Measurements from ENCODE around the gene LGI4.
A peak's percentile ranks its signal among the peaks of the same experiment; 100 is the strongest.

Gene LGI4

DNA sequence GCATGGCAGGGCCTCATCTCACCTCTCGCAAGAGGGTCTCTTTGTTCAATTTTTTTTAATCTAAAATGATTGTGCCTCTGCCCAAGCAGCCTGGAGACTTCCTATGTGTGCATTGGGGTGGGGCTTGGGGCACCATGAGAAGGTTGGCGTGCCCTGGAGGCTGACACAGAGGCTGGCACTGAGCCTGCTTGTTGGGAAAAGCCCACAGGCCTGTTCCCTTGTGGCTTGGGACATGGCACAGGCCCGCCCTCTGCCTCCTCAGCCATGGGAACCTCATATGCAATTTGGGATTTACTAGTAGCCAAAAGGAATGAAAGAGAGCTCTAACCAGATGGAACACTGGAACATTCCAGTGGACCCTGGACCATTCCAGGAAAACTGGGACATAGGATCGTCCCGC lies 11.3 kb downstream of the LGI4 start:
- DNase-seq: no peak

GRCh38 chr19:35122687-35123551 lies 11.9 kb downstream of the LGI4 start:
- no peak for DNase-seq

GRCh38 chr19:35120898-35121297 lies 14.0 kb downstream of the LGI4 start:
- no peak for DNase-seq

- DNase-seq: peak; percentile 28
Measured at GRCh38 chr19:35120492-35120891, 14.4 kb downstream of the LGI4 start.

- DNase-seq: no peak
Measured at GRCh38 chr19:35119578-35120155, 15.2 kb downstream of the LGI4 start.

- no peak for DNase-seq
Measured at GRCh38 chr19:35119091-35119490, 15.8 kb downstream of the LGI4 start.

GRCh38 chr19:35118268-35119020 lies 16.4 kb downstream of the LGI4 start:
- DNase-seq: no peak

- DNase-seq: no peak
Measured at GRCh38 chr19:35117799-35118198, 17.1 kb downstream of the LGI4 start.

DNA sequence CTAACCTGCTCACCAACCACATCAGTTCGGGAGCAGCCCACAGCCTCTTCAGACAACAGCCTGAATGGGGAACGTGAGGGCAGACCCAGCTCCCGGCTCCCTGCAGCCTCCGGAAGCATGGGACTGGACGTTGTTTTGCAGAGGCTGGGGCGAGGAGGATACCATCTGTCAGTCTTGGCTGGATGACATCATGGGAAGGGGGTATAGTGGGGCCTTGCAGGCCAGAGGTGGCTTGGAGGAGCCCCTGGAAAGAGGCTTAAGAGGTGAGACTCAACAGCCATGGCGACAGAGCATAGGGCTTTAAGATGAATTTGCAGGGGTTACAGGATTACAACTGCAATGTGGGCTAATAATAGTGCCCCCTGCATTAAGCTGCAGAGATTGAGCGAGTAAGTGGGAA lies 17.7 kb downstream of the LGI4 start:
- peak; percentile 71 for DNase-seq

- no peak for DNase-seq
Measured at GRCh38 chr19:35116072-35116801, 18.6 kb downstream of the LGI4 start.

- peak; percentile 90 for DNase-seq
Measured at GRCh38 chr19:35115177-35115951, 19.5 kb downstream of the LGI4 start, which contains the start of gene FXYD3. Gene FXYD3 (plus strand): TSS chr19:35115823. CDS start chr19:35119377, 3,554 bp downstream.

DNA sequence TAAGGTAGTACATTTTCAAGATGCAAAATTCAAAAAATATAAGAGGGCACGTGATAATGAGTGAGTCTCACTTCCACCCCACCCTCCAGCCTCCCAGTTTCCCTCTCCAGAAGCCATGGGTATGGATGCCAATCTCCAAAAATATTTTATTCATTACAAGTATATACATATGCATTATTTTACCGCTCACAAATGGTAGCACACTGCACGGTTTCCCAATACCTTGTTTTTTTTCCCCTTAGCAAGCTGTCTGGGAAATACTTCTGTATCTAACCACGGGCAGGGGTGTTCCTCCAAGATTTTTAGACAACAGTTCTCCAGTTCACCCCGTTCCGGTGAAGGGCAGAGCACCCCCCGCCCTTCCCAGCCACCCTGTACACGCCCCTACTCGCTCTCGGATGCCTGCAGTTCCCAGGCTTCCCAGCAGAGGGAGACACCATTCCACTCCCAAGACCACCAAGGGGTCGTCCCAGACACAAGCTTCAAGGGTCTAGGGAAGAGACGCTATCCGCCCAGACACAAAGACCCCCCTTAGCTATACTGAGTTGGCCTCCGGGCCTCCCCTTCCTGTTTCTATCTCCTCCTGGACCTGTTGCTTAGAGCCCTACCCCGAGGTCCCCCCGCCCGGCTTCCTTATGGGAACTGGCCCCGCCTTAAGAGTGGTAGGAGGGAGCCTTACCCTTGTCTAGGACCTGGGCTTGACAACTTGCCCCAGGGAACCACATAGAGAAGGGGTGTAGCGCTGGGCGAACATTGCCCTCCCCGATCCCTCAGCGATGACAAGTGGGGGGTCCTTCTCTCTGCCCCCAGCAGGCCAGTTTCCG lies 20.3 kb downstream of the LGI4 start:
- DNase-seq: peak; percentile 98

- DNase-seq: no peak
Measured at GRCh38 chr19:35112995-35113688, 21.7 kb downstream of the LGI4 start.

GRCh38 chr19:35110974-35111373 lies 23.9 kb downstream of the LGI4 start:
- no peak for DNase-seq

DNA sequence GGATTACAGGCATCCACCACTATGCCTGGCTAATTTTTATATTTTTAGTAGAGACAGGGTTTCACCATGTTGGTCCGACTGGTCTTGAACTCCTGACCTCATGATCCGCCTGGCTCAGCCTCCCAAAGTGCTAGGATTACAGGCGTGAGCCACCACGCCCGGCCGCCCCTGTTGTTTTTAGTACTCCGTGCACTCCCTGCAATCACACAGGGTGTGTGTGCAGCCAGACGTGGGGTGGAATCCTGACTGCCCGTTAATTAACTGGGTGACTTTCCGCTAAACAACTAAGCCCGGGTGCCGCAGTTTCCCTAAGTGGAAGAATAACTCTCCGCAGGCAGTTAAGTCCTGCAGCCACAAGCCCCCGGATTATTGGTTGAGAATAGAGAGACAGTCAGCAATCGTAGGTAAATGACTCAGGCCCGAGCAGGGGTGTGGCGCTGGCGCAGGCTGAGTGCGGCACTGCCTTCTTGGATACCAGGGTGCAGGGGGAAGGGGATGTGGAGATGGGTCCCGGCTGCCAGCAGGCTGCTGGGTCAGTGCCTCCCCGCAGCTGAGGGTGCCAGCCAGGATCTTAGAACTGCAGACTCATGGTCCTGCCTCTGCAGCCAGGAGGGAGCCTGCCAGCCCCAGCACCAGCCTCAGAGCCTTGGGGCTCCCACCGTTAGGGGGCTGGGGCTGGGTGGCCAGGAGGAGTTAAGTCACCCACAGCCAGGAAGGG lies 25.3 kb downstream of the LGI4 start:
- DNase-seq: no peak

- no peak for DNase-seq
Measured at GRCh38 chr19:35108730-35109129, 26.1 kb downstream of the LGI4 start.

- no peak for DNase-seq
Measured at GRCh38 chr19:35107545-35107944, 27.3 kb downstream of the LGI4 start.

- DNase-seq: no peak
Measured at GRCh38 chr19:35106898-35107541, 27.8 kb downstream of the LGI4 start.

- no peak for DNase-seq
Measured at GRCh38 chr19:35106291-35106583, 28.6 kb downstream of the LGI4 start.

Data from eye (tissue), 1 donor.